SU-DHL-6 (cell line): ENCODE results near the gene BHLHA9.

Source experiments
- CTCF ChIP-seq: fragments of 200-600 bp; sonication (generic); IDR thresholded peaks from one replicate; pipeline ENCODE4 v1.5.1; 2017; ENCODE audit warnings: antibody characterized with exemption, mild to moderate bottlenecking, low read length, moderate library complexity; ENCODE audit not compliant: insufficient read depth, poor library complexity, severe bottlenecking
- EZH2phosphoT487 ChIP-seq: fragments of 200-600 bp; sonication (generic), shearing (Covaris generic); conservative IDR thresholded peaks from 2 replicates; pipeline ENCODE4 v1.6.1; 2018; ENCODE audit warnings: mild to moderate bottlenecking, antibody characterized with exemption, low read length, moderate library complexity, mixed read lengths

DNA sequence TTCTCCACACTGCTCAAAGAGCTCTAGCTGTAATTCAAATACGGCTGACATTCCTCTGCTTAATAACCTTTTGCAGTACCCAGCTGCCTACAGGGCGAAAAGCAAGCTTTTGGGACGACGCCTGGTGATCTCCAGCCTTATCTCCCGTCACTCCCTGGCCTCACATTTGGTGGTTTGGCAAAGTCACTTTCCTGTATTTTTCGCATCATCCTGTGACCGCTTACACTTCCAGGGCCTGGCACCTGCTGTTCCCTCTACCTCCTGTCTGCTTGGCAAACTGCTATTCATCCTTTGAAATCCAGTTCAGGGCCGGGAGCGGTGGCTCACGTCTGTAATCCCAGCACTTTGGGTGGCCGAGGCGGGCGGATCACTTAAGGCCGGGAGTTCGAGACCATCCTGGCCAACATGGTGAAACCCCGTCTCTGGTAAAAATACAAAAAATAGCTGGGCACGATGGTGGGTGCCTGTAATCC is 2.7 kb upstream of the BHLHA9 start:
- TF ChIP-seq CTCF = no peak
- TF ChIP-seq EZH2phosphoT487 = no peak
